HEK293 (cell line): Measurements from ENCODE around the gene MGAT4B.

Experiments
- BCL11A ChIP-seq: fragments of 450-650 bp; formaldehyde crosslinking; IDR thresholded peaks from 2 replicates; pipeline ENCODE4 v1.5.1; 2016; ENCODE audit warnings: low read depth, missing biosample characterization, missing genetic modification characterization
- GLI4 ChIP-seq: fragments of 450-650 bp; formaldehyde crosslinking; IDR thresholded peaks from 2 replicates; pipeline ENCODE4 v1.5.1; 2016; ENCODE audit warnings: missing biosample characterization, missing genetic modification characterization
- GLIS2 ChIP-seq: fragments of 450-650 bp; formaldehyde crosslinking; IDR thresholded peaks from 2 replicates; pipeline ENCODE4 v1.5.1; 2016; ENCODE audit warnings: missing biosample characterization, missing genetic modification characterization
- IKZF3 ChIP-seq: fragments of 450-650 bp; IDR thresholded peaks from 2 replicates; pipeline ENCODE4 v1.5.0; 2018; ENCODE audit warnings: missing biosample characterization, mild to moderate bottlenecking, missing genetic modification characterization, moderate library complexity
- PATZ1 ChIP-seq: fragments of 450-650 bp; formaldehyde crosslinking; IDR thresholded peaks from 2 replicates; pipeline ENCODE4 v1.5.1; 2016; ENCODE audit warnings: missing biosample characterization, missing genetic modification characterization
- REPIN1 ChIP-seq: fragments of 450-650 bp; formaldehyde crosslinking; IDR thresholded peaks from 2 replicates; pipeline ENCODE4 v1.5.1; 2017; ENCODE audit warnings: missing biosample characterization, missing genetic modification characterization, low read depth
- SP3 ChIP-seq: fragments of 450-650 bp; formaldehyde crosslinking; IDR thresholded peaks from 2 replicates; pipeline ENCODE4 v1.5.1; 2016; ENCODE audit warnings: missing biosample characterization, missing genetic modification characterization
- SP7 ChIP-seq: fragments of 450-650 bp; formaldehyde crosslinking; IDR thresholded peaks from 2 replicates; pipeline ENCODE4 v1.5.1; 2016; ENCODE audit warnings: missing biosample characterization, missing genetic modification characterization
- ZBTB17 ChIP-seq: fragments of 450-650 bp; formaldehyde crosslinking; IDR thresholded peaks from 2 replicates; pipeline ENCODE4 v1.5.1; 2016; ENCODE audit warnings: missing biosample characterization, missing genetic modification characterization
- ZFHX2 ChIP-seq: fragments of 450-650 bp; formaldehyde crosslinking; conservative IDR thresholded peaks from 2 replicates; pipeline ENCODE4 v1.5.1; 2016; ENCODE audit warnings: missing biosample characterization, missing genetic modification characterization
- ZFP41 ChIP-seq: fragments of 450-650 bp; formaldehyde crosslinking; IDR thresholded peaks from 2 replicates; pipeline ENCODE4 v1.5.1; 2016; ENCODE audit warnings: missing biosample characterization, missing genetic modification characterization, borderline replicate concordance
- ZNF112 ChIP-seq: fragments of 450-650 bp; formaldehyde crosslinking; IDR thresholded peaks from 2 replicates; pipeline ENCODE4 v1.5.0; 2017; ENCODE audit warnings: missing biosample characterization, missing genetic modification characterization
- ZNF155 ChIP-seq: fragments of 450-650 bp; formaldehyde crosslinking; IDR thresholded peaks from 2 replicates; pipeline ENCODE4 v1.5.1; 2016; ENCODE audit warnings: missing biosample characterization, missing genetic modification characterization
- ZNF184 ChIP-seq: fragments of 450-650 bp; IDR thresholded peaks from 2 replicates; pipeline ENCODE4 v1.5.1; 2018; ENCODE audit warnings: missing biosample characterization, mild to moderate bottlenecking, missing genetic modification characterization
- ZNF223 ChIP-seq: fragments of 450-650 bp; formaldehyde crosslinking; IDR thresholded peaks from 2 replicates; pipeline ENCODE4 v1.5.1; 2016; ENCODE audit warnings: missing biosample characterization, missing genetic modification characterization
- ZNF239 ChIP-seq: fragments of 450-650 bp; formaldehyde crosslinking; IDR thresholded peaks from 2 replicates; pipeline ENCODE4 v1.5.1; 2016; ENCODE audit warnings: missing biosample characterization, missing genetic modification characterization
- ZNF302 ChIP-seq: fragments of 450-650 bp; formaldehyde crosslinking; IDR thresholded peaks from 2 replicates; pipeline ENCODE4 v1.5.1; 2016; ENCODE audit warnings: missing biosample characterization, missing genetic modification characterization, low read depth
- ZNF391 ChIP-seq: fragments of 450-650 bp; formaldehyde crosslinking; IDR thresholded peaks from 2 replicates; pipeline ENCODE4 v1.5.1; 2016; ENCODE audit warnings: low read depth, missing biosample characterization, missing genetic modification characterization, borderline replicate concordance
- ZNF473 ChIP-seq: fragments of 450-650 bp; formaldehyde crosslinking; IDR thresholded peaks from 2 replicates; pipeline ENCODE4 v1.5.1; 2017; ENCODE audit warnings: missing biosample characterization, missing genetic modification characterization
- ZNF621 ChIP-seq: fragments of 450-650 bp; formaldehyde crosslinking; IDR thresholded peaks from 2 replicates; pipeline ENCODE4 v1.5.1; 2017; ENCODE audit warnings: missing biosample characterization, missing genetic modification characterization
- ZNF654 ChIP-seq: fragments of 450-650 bp; formaldehyde crosslinking; IDR thresholded peaks from 2 replicates; pipeline ENCODE4 v1.5.1; 2016; ENCODE audit warnings: low read depth, missing biosample characterization, missing genetic modification characterization
- ZNF701 ChIP-seq: fragments of 450-650 bp; formaldehyde crosslinking; IDR thresholded peaks from 2 replicates; pipeline ENCODE4 v1.5.1; 2016; ENCODE audit warnings: missing biosample characterization, missing genetic modification characterization
- ZNF704 ChIP-seq: fragments of 450-650 bp; formaldehyde crosslinking; IDR thresholded peaks from 2 replicates; pipeline ENCODE4 v1.5.1; 2016; ENCODE audit warnings: missing biosample characterization, missing genetic modification characterization
- ZNF707 ChIP-seq: fragments of 450-650 bp; formaldehyde crosslinking; IDR thresholded peaks from 2 replicates; pipeline ENCODE4 v1.5.1; 2016; ENCODE audit warnings: missing biosample characterization, missing genetic modification characterization
- ZNF830 ChIP-seq: fragments of 450-650 bp; IDR thresholded peaks from 2 replicates; pipeline ENCODE4 v1.5.0; 2018; ENCODE audit warnings: missing biosample characterization, missing genetic modification characterization, low read depth, mild to moderate bottlenecking, moderate library complexity
- ZNF837 ChIP-seq: fragments of 450-650 bp; formaldehyde crosslinking; IDR thresholded peaks from 2 replicates; pipeline ENCODE4 v1.5.1; 2016; ENCODE audit warnings: missing biosample characterization, missing genetic modification characterization
- ZXDB ChIP-seq: fragments of 450-650 bp; formaldehyde crosslinking; IDR thresholded peaks from 2 replicates; pipeline ENCODE4 v1.5.1; 2016; ENCODE audit warnings: missing biosample characterization, missing genetic modification characterization
- TF ChIP-seq, protein P1 (sequence below): fragments of 450-650 bp; formaldehyde crosslinking; IDR thresholded peaks from 2 replicates; pipeline ENCODE4 v1.5.1; 2017; ENCODE audit warnings: missing biosample characterization, missing genetic modification characterization
- TF ChIP-seq, protein P2 (sequence below): fragments of 450-650 bp; formaldehyde crosslinking; IDR thresholded peaks from 2 replicates; pipeline ENCODE4 v1.5.1; 2016; ENCODE audit warnings: missing biosample characterization, missing genetic modification characterization
- TF ChIP-seq, protein P3 (sequence below): fragments of 450-650 bp; formaldehyde crosslinking; optimal IDR thresholded peaks from 2 replicates; pipeline ENCODE3; 2016; ENCODE audit warnings: missing biosample characterization, mild to moderate bottlenecking, missing genetic modification characterization

MGAT4B gene

GRCh38 chr5:179821298-179822058 is 14.8 kb upstream of the MGAT4B start (continued):
- TF ChIP-seq, protein P1, sequence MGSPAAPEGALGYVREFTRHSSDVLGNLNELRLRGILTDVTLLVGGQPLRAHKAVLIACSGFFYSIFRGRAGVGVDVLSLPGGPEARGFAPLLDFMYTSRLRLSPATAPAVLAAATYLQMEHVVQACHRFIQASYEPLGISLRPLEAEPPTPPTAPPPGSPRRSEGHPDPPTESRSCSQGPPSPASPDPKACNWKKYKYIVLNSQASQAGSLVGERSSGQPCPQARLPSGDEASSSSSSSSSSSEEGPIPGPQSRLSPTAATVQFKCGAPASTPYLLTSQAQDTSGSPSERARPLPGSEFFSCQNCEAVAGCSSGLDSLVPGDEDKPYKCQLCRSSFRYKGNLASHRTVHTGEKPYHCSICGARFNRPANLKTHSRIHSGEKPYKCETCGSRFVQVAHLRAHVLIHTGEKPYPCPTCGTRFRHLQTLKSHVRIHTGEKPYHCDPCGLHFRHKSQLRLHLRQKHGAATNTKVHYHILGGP (tag by site-specific recombination): no peak
- TF ChIP-seq ZNF837 (no peak), ZNF239 (tag by site-specific recombination) (no peak), ZFHX2 (tag by site-specific recombination) (peak; percentile 18; the same call in 1 of the 2 replicates), ZNF223 (tag by site-specific recombination) (no peak), ZNF830 (tag by site-specific recombination) (no peak), ZFP41 (no peak), GLIS2 (tag by site-specific recombination) (peak; percentile 97), ZNF621 (tag by site-specific recombination) (no peak), ZNF391 (tag by site-specific recombination) (peak; percentile 27; the same call in 1 of the 2 replicates), ZBTB17 (peak; percentile 60; the same call in 1 of the 2 replicates), ZNF701 (tag by site-specific recombination) (no peak), ZNF155 (tag by site-specific recombination) (no peak), ZXDB (tag by site-specific recombination) (peak; percentile 78), GLI4 (tag by site-specific recombination) (no peak), ZNF112 (tag by site-specific recombination) (no peak), IKZF3 (peak; percentile 47), ZNF654 (tag by site-specific recombination) (no peak), SP7 (peak; percentile 62; the same call in 1 of the 2 replicates), ZNF302 (tag by site-specific recombination) (no peak), PATZ1 (tag by site-specific recombination) (peak; percentile 90), REPIN1 (tag by site-specific recombination) (no peak), ZNF184 (tag by site-specific recombination) (no peak), ZNF707 (tag by site-specific recombination) (no peak), ZNF473 (tag by site-specific recombination) (no peak), BCL11A (tag by site-specific recombination) (no peak; the same call in 1 of the 2 replicates), ZNF704 (tag by site-specific recombination) (no peak), SP3 (tag by site-specific recombination) (peak; percentile 90)
- TF ChIP-seq, protein P2, sequence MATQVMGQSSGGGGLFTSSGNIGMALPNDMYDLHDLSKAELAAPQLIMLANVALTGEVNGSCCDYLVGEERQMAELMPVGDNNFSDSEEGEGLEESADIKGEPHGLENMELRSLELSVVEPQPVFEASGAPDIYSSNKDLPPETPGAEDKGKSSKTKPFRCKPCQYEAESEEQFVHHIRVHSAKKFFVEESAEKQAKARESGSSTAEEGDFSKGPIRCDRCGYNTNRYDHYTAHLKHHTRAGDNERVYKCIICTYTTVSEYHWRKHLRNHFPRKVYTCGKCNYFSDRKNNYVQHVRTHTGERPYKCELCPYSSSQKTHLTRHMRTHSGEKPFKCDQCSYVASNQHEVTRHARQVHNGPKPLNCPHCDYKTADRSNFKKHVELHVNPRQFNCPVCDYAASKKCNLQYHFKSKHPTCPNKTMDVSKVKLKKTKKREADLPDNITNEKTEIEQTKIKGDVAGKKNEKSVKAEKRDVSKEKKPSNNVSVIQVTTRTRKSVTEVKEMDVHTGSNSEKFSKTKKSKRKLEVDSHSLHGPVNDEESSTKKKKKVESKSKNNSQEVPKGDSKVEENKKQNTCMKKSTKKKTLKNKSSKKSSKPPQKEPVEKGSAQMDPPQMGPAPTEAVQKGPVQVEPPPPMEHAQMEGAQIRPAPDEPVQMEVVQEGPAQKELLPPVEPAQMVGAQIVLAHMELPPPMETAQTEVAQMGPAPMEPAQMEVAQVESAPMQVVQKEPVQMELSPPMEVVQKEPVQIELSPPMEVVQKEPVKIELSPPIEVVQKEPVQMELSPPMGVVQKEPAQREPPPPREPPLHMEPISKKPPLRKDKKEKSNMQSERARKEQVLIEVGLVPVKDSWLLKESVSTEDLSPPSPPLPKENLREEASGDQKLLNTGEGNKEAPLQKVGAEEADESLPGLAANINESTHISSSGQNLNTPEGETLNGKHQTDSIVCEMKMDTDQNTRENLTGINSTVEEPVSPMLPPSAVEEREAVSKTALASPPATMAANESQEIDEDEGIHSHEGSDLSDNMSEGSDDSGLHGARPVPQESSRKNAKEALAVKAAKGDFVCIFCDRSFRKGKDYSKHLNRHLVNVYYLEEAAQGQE (tag by site-specific recombination): no peak
- TF ChIP-seq, protein P3, sequence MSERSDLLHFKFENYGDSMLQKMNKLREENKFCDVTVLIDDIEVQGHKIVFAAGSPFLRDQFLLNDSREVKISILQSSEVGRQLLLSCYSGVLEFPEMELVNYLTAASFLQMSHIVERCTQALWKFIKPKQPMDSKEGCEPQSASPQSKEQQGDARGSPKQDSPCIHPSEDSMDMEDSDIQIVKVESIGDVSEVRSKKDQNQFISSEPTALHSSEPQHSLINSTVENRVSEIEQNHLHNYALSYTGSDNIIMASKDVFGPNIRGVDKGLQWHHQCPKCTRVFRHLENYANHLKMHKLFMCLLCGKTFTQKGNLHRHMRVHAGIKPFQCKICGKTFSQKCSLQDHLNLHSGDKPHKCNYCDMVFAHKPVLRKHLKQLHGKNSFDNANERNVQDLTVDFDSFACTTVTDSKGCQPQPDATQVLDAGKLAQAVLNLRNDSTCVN (tag by site-specific recombination): peak; percentile 79
